HG02678 (cell line): ENCODE data around the gene EML5.
"Not testable (repeated sequence)": the region's sequence is repeated elsewhere in the genome, so short reads cannot be mapped to it uniquely, and the experiment has no call there.

ENCODE experiments used
- ATAC-seq: cut with Tn5 transposase; IDR thresholded peaks from one replicate; pipeline ENCODE4 v1.9.1; 2021; ENCODE audit warnings: mild to moderate bottlenecking, moderate library complexity; ENCODE audit not compliant: unreplicated experiment

EML5 gene

GRCh38 chr14:88792473-88793258 is at the start of gene EML5:
Gene EML5 (minus strand): TSS chr14:88792953. CDS start chr14:88792503, 450 bp downstream.
- ATAC-seq, result peak; percentile 88

GRCh38 chr14:88842414-88842813 is 49.7 kb upstream of the EML5 start:
- ATAC-seq, result no peak

- ATAC-seq, result no peak
These were observed 49.0 kb upstream of the EML5 start for GRCh38 chr14:88841741-88842140.

DNA sequence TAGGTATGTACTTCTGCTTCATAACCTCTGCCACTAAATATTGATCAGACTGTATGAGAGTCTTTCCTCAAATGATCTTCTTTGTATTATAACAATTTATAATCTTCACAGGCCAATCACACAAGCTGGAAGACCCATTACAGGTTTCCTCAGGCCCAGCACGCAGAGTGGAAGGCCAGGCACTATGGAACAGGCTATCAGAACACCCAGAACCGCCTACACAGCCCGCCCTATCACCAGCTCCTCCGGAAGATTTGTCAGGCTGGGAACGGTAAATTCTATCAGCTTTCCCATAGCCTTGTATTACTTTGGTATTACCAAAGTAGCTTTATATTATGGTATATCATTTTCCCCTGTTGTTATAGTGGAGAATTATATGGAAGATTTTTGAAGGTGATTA is 48.2 kb upstream of the EML5 start:
- ATAC-seq, result no peak

DNA sequence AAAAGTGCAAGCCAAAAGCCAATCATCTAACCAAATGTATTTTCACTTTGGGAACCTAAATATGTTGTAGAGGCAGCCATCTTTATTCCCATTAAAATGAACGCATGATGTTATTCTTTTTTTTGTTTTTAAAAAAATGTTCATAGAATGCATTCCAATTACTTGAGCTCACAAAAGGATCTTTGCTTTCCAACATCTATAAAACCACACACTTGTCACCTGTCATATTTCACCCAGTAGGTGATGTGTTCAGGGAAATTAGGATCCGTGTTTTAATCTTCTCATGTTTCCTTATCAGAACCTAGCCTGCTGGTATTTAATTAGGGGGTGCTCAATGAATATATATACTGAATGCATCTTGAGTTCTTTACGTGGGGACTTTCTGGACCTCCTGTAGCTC is 45.3 kb upstream of the EML5 start:
- ATAC-seq, result no peak

DNA sequence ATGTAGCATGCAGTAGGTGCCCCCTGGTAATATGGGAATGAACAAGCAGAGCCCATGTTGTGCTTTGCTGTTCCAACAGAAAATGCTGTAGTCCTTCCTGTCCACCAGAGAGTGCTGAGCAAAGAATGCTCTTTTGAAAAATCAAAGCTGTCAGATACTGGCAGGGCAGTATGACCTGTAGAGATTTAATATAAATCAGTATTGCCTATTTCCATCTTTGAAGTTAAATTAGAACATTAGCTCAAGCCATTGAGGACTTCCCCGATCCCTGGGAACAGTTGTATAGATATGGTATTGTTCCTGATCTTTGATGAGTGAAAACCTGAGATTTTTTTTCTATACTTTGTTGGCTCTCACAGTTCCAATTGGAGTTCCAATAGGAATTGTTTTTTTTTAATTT is 44.7 kb upstream of the EML5 start:
- no peak for ATAC-seq

DNA sequence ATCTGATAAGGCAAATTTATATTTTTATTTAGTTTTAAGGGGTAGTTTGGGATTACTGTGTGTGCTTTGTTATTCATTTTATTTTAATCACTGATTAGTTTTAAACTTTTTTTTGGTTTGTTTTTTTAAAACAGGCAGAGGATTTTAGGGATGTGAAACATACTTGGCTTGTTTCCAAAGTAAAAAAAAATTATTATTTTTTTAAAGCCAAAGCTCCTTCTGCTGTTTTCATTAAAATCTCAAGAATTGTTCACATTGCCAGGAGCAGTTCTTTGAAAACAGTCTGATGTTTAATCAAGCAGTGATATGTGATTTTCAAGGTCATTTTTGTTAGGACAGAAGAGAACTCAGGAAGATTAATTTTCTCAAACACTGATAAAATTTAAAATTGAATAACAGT is 42.9 kb upstream of the EML5 start:
- no peak for ATAC-seq

DNA sequence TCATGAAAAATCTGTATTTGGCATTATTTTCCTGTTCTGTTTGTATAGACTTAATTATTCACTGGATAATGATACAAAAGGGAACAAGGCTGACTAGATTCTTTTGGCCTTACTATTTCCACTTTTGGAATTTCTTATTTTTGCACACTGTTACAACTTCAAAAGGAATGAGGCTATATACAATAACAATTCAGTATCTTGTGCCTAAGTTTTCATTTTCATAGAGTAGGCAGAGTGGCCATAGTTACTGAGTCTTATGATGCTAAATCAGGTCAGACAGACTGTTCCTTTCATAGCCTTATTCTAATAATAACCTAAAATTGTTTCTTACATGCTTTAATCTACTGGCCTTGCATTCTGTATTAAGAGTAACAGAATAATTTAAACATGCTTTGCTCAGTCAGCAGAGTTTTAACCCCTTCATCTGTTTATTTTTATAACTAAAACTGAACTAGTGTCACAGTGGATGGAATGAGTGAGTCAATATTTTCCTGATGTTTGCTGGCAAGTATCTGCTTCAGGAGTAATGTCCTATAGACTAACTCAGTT is 42.2 kb upstream of the EML5 start:
- ATAC-seq, result no peak

DNA sequence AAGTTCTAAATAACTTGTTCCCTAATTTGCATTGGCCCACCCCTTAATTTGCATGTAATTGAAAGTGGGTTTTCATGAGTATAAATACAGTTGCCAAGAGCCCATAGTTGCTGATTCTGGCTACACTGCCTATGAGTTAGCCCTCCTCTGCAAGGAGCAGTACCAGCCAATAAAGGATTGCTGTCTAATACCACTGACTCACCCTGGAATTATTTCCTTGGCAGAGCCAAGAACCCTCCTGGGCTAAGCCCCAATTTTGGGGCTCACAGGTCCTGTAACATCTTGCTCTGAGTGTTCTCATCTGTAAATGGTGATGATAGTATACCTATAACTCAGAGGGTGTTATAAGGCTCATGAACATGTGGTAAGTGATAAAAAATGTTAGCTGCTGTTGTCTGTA is 38.5 kb upstream of the EML5 start:
- ATAC-seq, result no peak

- ATAC-seq, result no peak
These were observed 37.0 kb upstream of the EML5 start for GRCh38 chr14:88829685-88830302.

- ATAC-seq, result no peak
These were observed 36.4 kb upstream of the EML5 start for GRCh38 chr14:88829188-88829587.

DNA sequence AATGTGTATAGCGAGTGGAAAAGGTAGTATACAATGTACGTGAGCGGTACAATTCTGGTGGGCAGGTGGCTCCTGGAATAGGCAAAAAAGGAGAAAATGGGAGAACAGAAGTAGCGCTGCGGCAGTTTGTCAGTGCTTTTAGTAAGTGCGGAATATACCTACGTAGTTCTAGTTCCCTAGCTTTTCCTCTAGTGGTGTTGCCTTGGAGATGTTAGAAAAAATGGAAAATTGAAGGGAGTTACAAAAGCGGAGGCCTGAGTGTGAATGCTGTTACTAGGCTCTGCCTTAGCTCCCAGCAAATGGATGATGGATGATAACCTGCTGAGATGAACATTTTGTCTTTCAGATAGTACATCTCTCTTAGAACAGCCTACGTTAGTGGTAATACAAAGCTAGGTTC is 32.8 kb upstream of the EML5 start:
- ATAC-seq, result no peak

DNA sequence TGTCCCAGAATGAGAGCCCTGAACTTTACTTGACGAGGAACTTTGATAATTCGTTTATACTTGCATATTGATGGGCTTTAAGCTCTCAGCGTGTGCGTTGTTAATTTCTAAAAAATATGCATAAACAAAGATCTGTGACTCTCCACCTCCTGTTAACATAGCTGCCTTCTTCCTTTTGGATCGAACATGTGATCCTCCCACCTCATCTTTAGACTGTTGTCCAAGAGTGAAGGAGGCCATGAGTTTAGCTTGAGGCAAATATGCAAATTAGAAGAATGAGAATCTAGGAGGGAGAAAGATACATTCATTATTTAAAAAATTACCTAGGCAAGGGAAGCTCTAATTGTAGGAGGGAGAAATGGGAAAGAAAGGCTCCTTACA is 32.3 kb upstream of the EML5 start:
- no peak for ATAC-seq

DNA sequence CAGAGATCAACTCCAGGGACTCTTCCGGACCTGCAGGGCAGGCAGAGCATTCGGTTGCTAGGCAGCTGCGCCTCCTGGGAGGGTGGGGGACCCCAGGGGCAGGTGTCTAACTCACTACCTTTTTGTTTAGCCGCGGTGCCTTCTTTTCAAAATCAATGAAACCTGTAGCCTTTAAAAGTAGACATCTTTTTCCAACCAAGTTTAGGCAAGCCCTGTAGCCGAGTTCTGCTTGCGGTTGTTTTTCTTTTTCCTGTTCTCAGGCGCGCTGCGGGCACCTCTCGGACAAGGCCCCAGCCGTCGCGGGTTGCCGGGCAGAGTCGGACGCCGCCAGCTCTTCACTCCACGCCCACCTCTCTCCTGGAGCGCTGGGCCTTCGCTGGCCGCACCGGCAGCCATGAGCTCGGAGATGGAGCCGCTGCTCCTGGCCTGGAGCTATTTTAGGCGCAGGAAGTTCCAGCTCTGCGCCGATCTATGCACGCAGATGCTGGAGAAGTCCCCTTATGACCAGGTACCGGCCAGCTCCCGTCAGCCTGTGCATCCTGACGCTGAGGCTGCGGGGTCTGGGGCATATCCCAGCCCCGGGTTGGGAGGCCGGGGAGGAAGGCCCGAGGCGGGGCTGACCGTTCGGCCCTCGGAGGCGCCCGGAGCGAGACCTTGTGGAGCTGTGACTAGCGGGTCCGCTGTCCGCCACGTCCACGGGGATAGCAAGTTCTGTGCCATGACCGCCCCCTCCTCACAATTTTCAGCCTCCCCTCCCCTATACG is 31.7 kb upstream of the EML5 start, which contains the start of gene TTC8:
Gene TTC8 (plus strand): TSS at position 338 of the 764 bp plus-strand sequence. CDS start 57 bp downstream, at position 395.
- ATAC-seq, result peak; percentile 99

DNA sequence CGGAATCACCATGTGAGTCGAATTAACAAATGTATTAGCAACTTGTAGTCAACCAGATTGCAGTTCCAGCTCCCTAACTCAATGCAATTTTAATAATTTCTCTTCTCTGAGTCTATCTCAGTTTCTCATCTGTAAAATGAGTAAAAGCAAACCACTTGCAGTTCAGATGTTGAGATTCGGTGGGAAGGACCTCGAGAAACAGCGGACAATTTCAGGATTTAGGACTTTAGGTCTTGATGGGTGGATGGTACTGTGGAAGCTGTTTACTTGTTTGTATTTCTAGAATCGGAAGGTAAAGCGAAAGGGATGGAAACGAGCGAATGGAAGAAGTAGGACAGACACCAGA is 31.2 kb upstream of the EML5 start:
- ATAC-seq, result peak; percentile 1

DNA sequence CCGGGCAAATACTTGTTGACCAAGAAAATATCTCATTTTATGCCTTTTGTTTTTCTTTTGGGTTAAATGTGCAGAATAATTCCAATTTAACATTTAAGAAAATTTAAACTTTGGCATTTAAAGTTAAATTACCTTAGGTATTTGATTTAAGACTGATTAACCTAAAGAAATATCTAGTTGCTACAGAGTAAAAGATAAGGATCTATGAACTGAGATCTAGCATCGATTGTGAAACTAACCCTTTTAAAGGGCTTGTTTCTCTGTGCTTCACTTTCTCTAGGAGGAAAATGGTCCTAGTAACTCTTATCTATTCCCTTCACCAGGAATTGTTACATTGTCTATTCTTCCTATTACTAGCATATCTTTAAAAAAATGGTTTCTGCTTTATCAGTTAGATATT is 29.1 kb upstream of the EML5 start:
- no peak for ATAC-seq

GRCh38 chr14:88821378-88821777 is 28.6 kb upstream of the EML5 start:
- ATAC-seq, result no peak

GRCh38 chr14:88819674-88820073 is 26.9 kb upstream of the EML5 start:
- not testable (repeated sequence) for ATAC-seq

- ATAC-seq, result no peak
These were observed 25.3 kb upstream of the EML5 start for GRCh38 chr14:88818018-88818417.

- ATAC-seq, result no peak
These were observed 23.2 kb upstream of the EML5 start for GRCh38 chr14:88815980-88816379.

GRCh38 chr14:88808359-88808758 is 15.6 kb upstream of the EML5 start:
- no peak for ATAC-seq

DNA sequence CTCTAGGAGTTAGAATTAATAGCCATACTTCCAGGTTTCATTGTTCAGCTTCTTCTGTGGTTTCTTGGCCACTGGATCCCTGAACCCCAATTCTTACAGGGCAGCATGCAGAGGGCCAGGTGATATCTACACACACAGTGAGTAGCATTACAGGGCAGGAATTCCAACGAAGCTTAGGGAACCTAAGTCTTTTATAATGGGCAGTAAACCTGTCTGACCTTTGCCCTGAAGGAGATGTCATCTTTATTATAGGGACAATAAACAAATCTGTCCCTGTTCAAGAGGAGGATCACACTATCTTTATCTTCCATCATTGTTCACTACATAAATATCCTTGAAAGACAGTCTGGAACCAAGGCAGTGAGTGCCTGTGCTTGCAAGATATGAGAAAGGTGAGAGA is 11.7 kb upstream of the EML5 start:
- no peak for ATAC-seq
